Neural cell (in vitro differentiated cells): ENCODE measurements around the gene HTR7. TPM values are rescaled to one million over a fixed set of nuclear protein-coding genes. Genes with fewer than 3 reads are reported as not detected.

Experiments used
- H2AFZ ChIP-seq: fragments of 200-600, 300-800 bp; sonication (generic), shearing (Covaris generic); 2 replicates; pipeline ENCODE4 v1.6.0; 2014; ENCODE audit warnings: low read depth, mild to moderate bottlenecking, antibody characterized with exemption, low read length, moderate library complexity
- H3F3A ChIP-seq: fragments of 200-600 bp; shearing (Covaris generic); 2 replicates; pipeline ENCODE4 v1.6.1; 2016; ENCODE audit warnings: mild to moderate bottlenecking, moderate library complexity, mixed read lengths, antibody characterized with exemption, low read length; ENCODE audit not compliant: insufficient read depth, poor library complexity, severe bottlenecking
- H3K27ac ChIP-seq: fragments of 200-600, 300-800 bp; sonication (generic), shearing (Covaris generic); 2 replicates; pipeline ENCODE4 v1.5.1; 2014; ENCODE audit warnings: mild to moderate bottlenecking, low read length, moderate library complexity
- H3K27me3 ChIP-seq: fragments of 300-800, 200-600 bp; sonication (generic), shearing (Covaris generic); 2 replicates; pipeline ENCODE4 v1.6.0; 2014; ENCODE audit warnings: mild to moderate bottlenecking, low read depth, low read length, moderate library complexity; ENCODE audit not compliant: insufficient read depth
- H3K36me3 ChIP-seq: fragments of 300-800, 200-600 bp; sonication (generic), shearing (Covaris generic); 2 replicates; pipeline ENCODE4 v1.5.1; 2014; ENCODE audit warnings: mild to moderate bottlenecking, antibody characterized with exemption, low read length, moderate library complexity; ENCODE audit not compliant: insufficient read depth
- H3K4me2 ChIP-seq: fragments of 300-800, 200-600 bp; sonication (generic), shearing (Covaris generic); 2 replicates; pipeline ENCODE4 v1.6.0; 2014; ENCODE audit warnings: mild to moderate bottlenecking, low read length
- H3K4me3 ChIP-seq: fragments of 300-800, 200-600 bp; sonication (generic), shearing (Covaris generic); 2 replicates; pipeline ENCODE4 v1.5.1; 2014; ENCODE audit warnings: mild to moderate bottlenecking, low read length, moderate library complexity
- H3K79me2 ChIP-seq: fragments of 200-600 bp; shearing (Covaris generic); replicated peaks from 2 replicates; pipeline ENCODE4 v1.6.0; 2014; ENCODE audit warnings: mild to moderate bottlenecking, low read length, moderate library complexity; ENCODE audit not compliant: insufficient read depth
- H3K9ac ChIP-seq: fragments of 300-800, 200-600 bp; sonication (generic), shearing (Covaris generic); 2 replicates; pipeline ENCODE4 v1.6.1; 2016; ENCODE audit warnings: mild to moderate bottlenecking, low read length, mixed read lengths
- H3K9me2 ChIP-seq: fragments of 200-600 bp; shearing (Covaris generic); 2 replicates; pipeline ENCODE4 v1.6.1; 2016; ENCODE audit warnings: mild to moderate bottlenecking, low read length, mixed read lengths; ENCODE audit not compliant: insufficient read depth
- H3K9me3 ChIP-seq: fragments of 200-600, 300-800 bp; sonication (generic), shearing (Covaris generic); 2 replicates; pipeline ENCODE4 v1.6.1; 2016; ENCODE audit warnings: mild to moderate bottlenecking, mixed run types, low read length, moderate library complexity, mixed read lengths
- H4K20me1 ChIP-seq: fragments of 200-600 bp; shearing (Covaris generic); 2 replicates; pipeline ENCODE4 v1.6.1; 2016; ENCODE audit warnings: mild to moderate bottlenecking, mixed run types; ENCODE audit not compliant: insufficient read depth
- EP300 ChIP-seq: fragments of 450-650 bp; conservative IDR thresholded peaks from 2 replicates; pipeline ENCODE4 v1.6.1; 2014; ENCODE audit warnings: antibody characterized with exemption, mild to moderate bottlenecking, moderate library complexity; ENCODE audit not compliant: poor library complexity, severe bottlenecking
- EZH2 ChIP-seq: fragments of 200-600, 300-800 bp; shearing (Covaris generic), sonication (generic); IDR thresholded peaks from 2 replicates; pipeline ENCODE4 v1.6.1; 2014; ENCODE audit warnings: antibody characterized with exemption, low read length, borderline replicate concordance, mild to moderate bottlenecking; ENCODE audit not compliant: insufficient read depth, poor library complexity, severe bottlenecking
- POLR2AphosphoS5 ChIP-seq: IDR thresholded peaks from 2 replicates; pipeline ENCODE4 v1.6.1; 2012
- RAD21 ChIP-seq: fragments of 450-650 bp; conservative IDR thresholded peaks from 2 replicates; pipeline ENCODE4 v1.6.1; 2014; ENCODE audit warnings: antibody characterized with exemption, mild to moderate bottlenecking, moderate library complexity
- REST ChIP-seq: IDR thresholded peaks from 2 replicates; pipeline ENCODE4 v1.6.1; 2012; ENCODE audit warnings: borderline replicate concordance
- SMC3 ChIP-seq: fragments of 450-650 bp; conservative IDR thresholded peaks from 2 replicates; pipeline ENCODE4 v1.6.1; 2014; ENCODE audit warnings: antibody characterized with exemption, mild to moderate bottlenecking, moderate library complexity; ENCODE audit not compliant: poor library complexity
- TAF1 ChIP-seq: IDR thresholded peaks from 2 replicates; pipeline ENCODE4 v1.6.1; 2012; ENCODE audit warnings: low read depth
- polyA plus RNA-seq: library from polyadenylated mRNA; depleted of rRNA; stranded (reverse); fragments of >200 nt; gene quantifications from 2 replicates; pipeline ENCODE4 v1.2.3, GENCODE V29; 2014

HTR7 gene
- polyA plus RNA-seq, 1 donor from 2014 or later = 0.95 TPM

- Histone ChIP-seq H3K27me3 (no peaks in the 10 kb centered on the region), H3K9me3 (no peaks in the 10 kb centered on the region), H3K79me2 (no peaks in the 10 kb centered on the region)
Measured at GRCh38 chr10:90800232-90800796, 57.5 kb downstream of the HTR7 start.

GRCh38 chr10:90799172-90799571 is 58.7 kb downstream of the HTR7 start:
- Histone ChIP-seq H3F3A (no peaks in the 10 kb centered on the region), H3K9me2 (no peaks in the 10 kb centered on the region), H3K27me3 (no peaks in the 10 kb centered on the region), H3K79me2 (no peaks in the 10 kb centered on the region), H3K36me3 (no peaks in the 10 kb centered on the region), H3K4me3 (no peak overlapping the region), H2AFZ (no peak overlapping the region), H3K9me3 (no peaks in the 10 kb centered on the region), H4K20me1 (no peaks in the 10 kb centered on the region), H3K9ac (no peak overlapping the region), H3K4me2 (no peak overlapping the region), H3K27ac (no peak overlapping the region)
- TF ChIP-seq RAD21 (no peak), TAF1 (no peak), SMC3 (no peak), EZH2 (no peak), POLR2AphosphoS5 (no peak), REST (no peak), EP300 (no peak)

More at GRCh38 chr10:90800232-90800796, 57.5 kb downstream of the HTR7 start:
- no peak overlapping the region for H3K4me3 ChIP-seq
- no peaks in the 10 kb centered on the region for H3F3A ChIP-seq
- no peak overlapping the region for H3K9ac ChIP-seq
- TF ChIP-seq EP300 (no peak), REST (no peak), POLR2AphosphoS5 (no peak)
- no peak overlapping the region for H3K4me2 ChIP-seq
- no peaks in the 10 kb centered on the region for H4K20me1 ChIP-seq
- H3K9me2 ChIP-seq = no peaks in the 10 kb centered on the region
- H3K27ac ChIP-seq = no peak overlapping the region
- H2AFZ ChIP-seq = no peak overlapping the region
- no peaks in the 10 kb centered on the region for H3K36me3 ChIP-seq
